CD8-positive, alpha-beta memory T cell (primary cell): ENCODE results near the gene SH3BGR. TPM values are rescaled to one million over a fixed set of nuclear protein-coding genes. Genes with fewer than 3 reads are reported as not detected.

Source experiments
- CTCF ChIA-PET: fragments of 350-600 bp; sonication (Branson Sonifier 250); formaldehyde crosslinking; loops from one replicate; lab custom pipeline; 2021; ENCODE audit warnings: antibody characterized with exemption; lab: Charles Lee
- POLR2A ChIA-PET: fragments of 350-600 bp; sonication (Branson Sonifier 250); formaldehyde crosslinking; loops from one replicate; lab custom pipeline; 2021; ENCODE audit warnings: antibody characterized with exemption; lab: Charles Lee
- DNase-seq, 5 donors: peaks; one replicate each; pipeline versions ENCODE4 v3.0.0 to v3.0.0-alpha.2; 2020 to 2022; ENCODE audit warnings: mixed read lengths in 1 of 5
- H3K27ac ChIP-seq: one replicate; pipeline ENCODE4 v1.7.0; 2013; ENCODE audit warnings: low read depth, mild to moderate bottlenecking, low read length, moderate library complexity
- H3K27me3 ChIP-seq: 2 replicates; pipeline ENCODE4 v1.7.0; 2013; ENCODE audit warnings: low read length, mild to moderate bottlenecking; ENCODE audit not compliant: insufficient read depth, poor library complexity, severe bottlenecking
- H3K36me3 ChIP-seq: 2 replicates; pipeline ENCODE4 v1.7.0; 2013; ENCODE audit warnings: mild to moderate bottlenecking, low read length, moderate library complexity; ENCODE audit not compliant: insufficient read depth
- H3K4me1 ChIP-seq: 2 replicates; pipeline ENCODE4 v1.7.0; 2013; ENCODE audit warnings: mild to moderate bottlenecking, low read length, moderate library complexity; ENCODE audit not compliant: insufficient read depth
- H3K4me3 ChIP-seq: 2 replicates; pipeline ENCODE4 v1.7.0; 2013; ENCODE audit warnings: mild to moderate bottlenecking, low read length
- H3K9me3 ChIP-seq: 2 replicates; pipeline ENCODE4 v1.7.0; 2013; ENCODE audit warnings: mild to moderate bottlenecking, low read length
- H3K27ac Mint-ChIP-seq, 8 donors: one replicate each; pipeline ENCODE4 v1.8.0; 2020 to 2021; ENCODE audit warnings: mixed read lengths in 8 of 8, mild to moderate bottlenecking in 6 of 8, inconsistent platforms in 3 of 8, moderate library complexity in 3 of 8
- H3K27me3 Mint-ChIP-seq, 2 donors: one replicate each; pipeline ENCODE4 v1.8.0; 2020 to 2021; ENCODE audit warnings: mixed read lengths in 2 of 2, mild to moderate bottlenecking in 1 of 2, moderate library complexity in 1 of 2
- H3K36me3 Mint-ChIP-seq, 3 donors: one replicate each; pipeline ENCODE4 v1.8.0; 2020 to 2021; ENCODE audit warnings: mixed read lengths in 3 of 3, inconsistent platforms in 1 of 3, mild to moderate bottlenecking in 1 of 3
- H3K4me1 Mint-ChIP-seq, 3 donors: one replicate each; pipeline ENCODE4 v1.8.0; 2020 to 2021; ENCODE audit warnings: mixed read lengths in 3 of 3, inconsistent platforms in 1 of 3, mild to moderate bottlenecking in 1 of 3
- H3K4me3 Mint-ChIP-seq, 7 donors: one replicate each; pipeline ENCODE4 v1.8.0; 2020 to 2021; ENCODE audit warnings: mixed read lengths in 7 of 7, mild to moderate bottlenecking in 6 of 7, moderate library complexity in 4 of 7, inconsistent platforms in 2 of 7
- H3K9me3 Mint-ChIP-seq, 5 donors: one replicate each; pipeline ENCODE4 v1.8.0; 2020 to 2022; ENCODE audit warnings: mixed read lengths in 5 of 5, mild to moderate bottlenecking in 3 of 5, moderate library complexity in 2 of 5, inconsistent platforms in 1 of 5
- polyA plus RNA-seq: library from polyadenylated mRNA; unstranded; fragments of 300-500 nt; fragmentation: Illumina TruSeq; gene quantifications from one replicate; pipeline ENCODE4 v1.2.3, GENCODE V29; 2021
- total RNA-seq, 2 experiments: library from RNA; stranded (reverse); gene quantifications; one replicate each; pipeline ENCODE4 v1.2.3, GENCODE V29; 2021

The SH3BGR gene
- total and polyA plus RNA-seq, 3 experiments from 2014 or later = 1.6 to 5.8 (median 4.5) TPM

DNA sequence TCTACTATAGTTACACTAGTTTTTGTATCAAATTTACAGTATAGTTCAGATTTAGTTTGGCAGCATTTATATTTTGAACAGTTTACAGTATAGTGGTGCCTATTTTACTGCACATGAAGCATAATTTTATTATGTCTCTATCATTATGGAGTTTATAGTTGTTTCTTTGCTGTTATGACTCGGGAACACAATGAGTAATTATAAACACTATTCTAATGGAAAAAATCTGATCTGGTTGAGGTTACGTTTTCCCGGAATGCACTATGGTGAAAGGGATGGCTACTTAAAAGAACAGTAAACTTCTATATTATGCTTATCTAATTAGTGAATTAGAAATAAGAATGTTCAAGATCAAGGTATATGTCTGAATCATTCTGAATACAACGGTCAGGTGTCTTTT is 16.8 kb upstream of the SH3BGR start:
- peaks cover 10 to 33% of the 10 kb centered on the region in 2 donors for H3K27me3 Mint-ChIP-seq
- H3K36me3 Mint-ChIP-seq = peaks cover 0 to 3% (median 0%) of the 10 kb centered on the region in 3 donors
- no peak overlapping the region for H3K4me3 Mint-ChIP-seq
- no peak overlapping the region for H3K4me3 ChIP-seq
- H3K4me1 ChIP-seq = no peaks in the 10 kb centered on the region
- DNase-seq = no peak
- ChIA-PET POLR2A (no interaction called here), CTCF (interaction anchor here (1.3 kb wide), 1 partner anchor 26 kb away, joined by 3 read pairs; no protein-coding TSS in a partner anchor)
- H3K36me3 ChIP-seq = no peaks in the 10 kb centered on the region
- peaks cover 0 to 4% (median 0%) of the 10 kb centered on the region in 5 donors for H3K9me3 Mint-ChIP-seq
- H3K4me1 Mint-ChIP-seq = no peaks in the 10 kb centered on the region
- no peak overlapping the region for H3K27ac ChIP-seq
- no peaks in the 10 kb centered on the region for H3K27me3 ChIP-seq
- H3K27ac Mint-ChIP-seq = no peak overlapping the region
- H3K9me3 ChIP-seq = no peaks in the 10 kb centered on the region

DNA sequence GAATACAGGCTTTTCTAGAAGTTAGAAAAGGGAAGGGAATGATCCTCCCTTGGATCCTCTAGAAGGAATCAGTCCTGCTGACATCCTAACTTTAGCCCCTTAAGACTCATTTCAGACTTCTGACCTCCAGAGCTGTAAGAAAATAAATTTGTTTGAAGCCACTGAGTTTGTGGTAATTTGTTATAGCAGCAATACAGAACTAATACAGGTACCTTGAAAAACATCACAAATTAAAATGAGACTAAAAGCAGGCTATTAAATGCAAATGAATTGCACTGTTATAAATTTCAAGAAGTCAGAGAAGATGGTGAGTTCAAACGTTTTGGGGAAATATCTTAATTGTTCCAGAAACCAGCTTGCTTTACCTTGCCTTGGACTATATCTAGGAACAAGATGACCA is 12.5 kb upstream of the SH3BGR start:
- H3K4me3 ChIP-seq = no peak overlapping the region

DNA sequence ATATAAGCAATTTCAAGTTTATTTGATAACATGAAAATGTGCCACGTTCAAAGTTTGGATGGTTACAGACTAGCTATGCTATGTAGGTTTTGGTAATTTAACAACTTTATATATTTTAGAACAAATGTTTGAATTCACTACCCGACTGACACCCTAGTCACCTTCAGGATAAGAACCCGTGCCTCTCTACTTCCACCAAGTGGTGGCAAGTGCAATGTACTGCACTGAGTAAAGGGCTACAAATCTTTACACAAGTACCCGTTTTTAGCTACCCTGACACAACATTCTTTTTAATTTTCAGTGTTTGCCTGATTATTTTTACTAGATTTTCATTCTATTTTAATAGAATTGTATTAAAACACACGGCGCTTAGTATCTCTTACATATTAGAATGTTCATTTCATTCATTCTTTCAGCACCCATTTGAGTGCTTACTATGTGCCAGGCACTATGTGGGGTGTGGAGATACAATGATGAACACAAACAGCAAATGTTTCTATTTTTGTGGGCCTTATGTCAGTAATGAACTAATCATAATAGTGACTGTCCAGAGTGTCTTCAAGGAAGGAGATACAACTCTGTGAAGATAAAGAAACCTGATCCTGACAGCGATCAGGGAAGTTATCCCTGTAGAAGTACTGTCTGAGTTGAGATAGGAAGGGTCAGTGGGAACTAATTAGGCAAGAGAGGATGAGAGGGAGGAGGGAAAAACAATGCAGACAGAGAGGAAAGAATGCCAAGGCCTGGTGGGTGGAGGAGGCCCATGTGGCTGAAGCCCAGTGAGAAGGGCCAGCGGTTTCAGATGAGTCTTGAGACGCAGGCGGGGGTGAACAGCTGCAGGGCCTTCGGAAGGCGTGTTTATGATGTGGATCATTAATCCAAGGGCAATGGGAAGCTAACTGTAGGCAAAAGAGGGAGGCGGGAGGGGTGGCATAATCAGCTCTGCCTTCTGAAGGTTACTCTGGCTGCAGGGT is 10.0 kb upstream of the SH3BGR start:
- Histone ChIP-seq H3K27ac (no peak overlapping the region), H3K36me3 (no peaks in the 10 kb centered on the region), H3K9me3 (no peaks in the 10 kb centered on the region), H3K4me1 (peaks cover 12% of the 10 kb centered on the region), H3K4me3 (no peak overlapping the region), H3K27me3 (no peaks in the 10 kb centered on the region)
- peak in 4 of 5 donors; percentile 7 to 54 (median 17) for DNase-seq
- ChIA-PET POLR2A (no interaction called here), CTCF (interaction anchor here (0.6 to 1.8 kb wide), 5 partner anchors 8 to 47 kb away, joined by 3 to 8 read pairs (median 4); no protein-coding TSS in a partner anchor)
- peaks cover 0 to 6% (median 3%) of the 10 kb centered on the region in 3 donors for H3K36me3 Mint-ChIP-seq
- peaks cover 22 to 39% of the 10 kb centered on the region in 2 donors for H3K27me3 Mint-ChIP-seq
- H3K9me3 Mint-ChIP-seq = peaks cover 0 to 4% (median 0%) of the 10 kb centered on the region in 5 donors
- H3K4me3 Mint-ChIP-seq = peak overlapping the region in 1 of 7 donors; percentile 52
- no peak overlapping the region for H3K27ac Mint-ChIP-seq
- peaks cover 13 to 19% (median 19%) of the 10 kb centered on the region in 3 donors for H3K4me1 Mint-ChIP-seq

More for the DNA sequence above, 12.5 kb upstream of the SH3BGR start:
- Histone ChIP-seq H3K27me3 (no peaks in the 10 kb centered on the region), H3K4me1 (no peaks in the 10 kb centered on the region), H3K9me3 (no peaks in the 10 kb centered on the region), H3K36me3 (no peaks in the 10 kb centered on the region), H3K27ac (no peak overlapping the region)
- Mint-ChIP-seq H3K9me3 (peaks cover 0 to 4% (median 0%) of the 10 kb centered on the region in 5 donors), H3K36me3 (peaks cover 0 to 3% (median 0%) of the 10 kb centered on the region in 3 donors), H3K27ac (no peak overlapping the region), H3K27me3 (peaks cover 20 to 43% of the 10 kb centered on the region in 2 donors), H3K4me1 (no peaks in the 10 kb centered on the region), H3K4me3 (peak overlapping the region in 1 of 7 donors; percentile 28)
- CTCF ChIA-PET = no interaction called here
- POLR2A ChIA-PET = no interaction called here
- no peak for DNase-seq

DNA sequence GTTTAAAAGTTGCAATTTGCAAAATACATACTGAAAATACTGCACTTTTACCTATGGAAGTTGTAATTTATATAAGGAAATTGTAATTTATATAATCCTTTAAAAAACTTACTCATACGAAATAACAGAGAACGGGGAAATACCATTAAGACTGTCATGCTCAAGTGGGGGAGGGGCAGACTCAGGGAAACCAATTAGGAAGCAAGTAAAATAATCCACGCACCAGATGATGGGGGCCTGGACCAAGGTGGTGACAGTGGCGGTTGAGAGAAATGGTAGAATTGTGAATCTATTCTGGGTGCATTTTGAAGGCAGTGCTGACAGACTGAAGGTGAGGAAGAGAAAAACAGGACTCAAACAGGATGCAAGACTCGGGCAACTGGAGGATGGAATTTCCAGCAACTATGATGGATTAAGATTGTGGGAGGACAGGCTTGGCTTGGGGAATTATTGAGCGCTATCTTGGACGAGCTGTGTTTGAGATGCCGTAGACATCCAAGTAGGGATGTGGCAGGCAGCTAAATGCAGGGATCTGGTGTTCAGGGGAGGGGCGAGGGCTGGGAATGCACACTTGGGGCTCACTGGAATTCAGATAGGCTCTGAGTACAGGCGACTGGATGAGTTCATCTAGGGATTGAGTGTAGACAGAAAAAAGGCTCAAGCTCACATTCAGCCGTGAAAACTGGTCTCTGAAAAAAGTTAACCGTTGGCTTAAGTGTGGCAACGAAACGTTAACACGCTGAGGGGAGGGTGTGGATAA is 7.2 kb upstream of the SH3BGR start:
- H3K4me3 ChIP-seq = peak overlapping the region; percentile 79

DNA sequence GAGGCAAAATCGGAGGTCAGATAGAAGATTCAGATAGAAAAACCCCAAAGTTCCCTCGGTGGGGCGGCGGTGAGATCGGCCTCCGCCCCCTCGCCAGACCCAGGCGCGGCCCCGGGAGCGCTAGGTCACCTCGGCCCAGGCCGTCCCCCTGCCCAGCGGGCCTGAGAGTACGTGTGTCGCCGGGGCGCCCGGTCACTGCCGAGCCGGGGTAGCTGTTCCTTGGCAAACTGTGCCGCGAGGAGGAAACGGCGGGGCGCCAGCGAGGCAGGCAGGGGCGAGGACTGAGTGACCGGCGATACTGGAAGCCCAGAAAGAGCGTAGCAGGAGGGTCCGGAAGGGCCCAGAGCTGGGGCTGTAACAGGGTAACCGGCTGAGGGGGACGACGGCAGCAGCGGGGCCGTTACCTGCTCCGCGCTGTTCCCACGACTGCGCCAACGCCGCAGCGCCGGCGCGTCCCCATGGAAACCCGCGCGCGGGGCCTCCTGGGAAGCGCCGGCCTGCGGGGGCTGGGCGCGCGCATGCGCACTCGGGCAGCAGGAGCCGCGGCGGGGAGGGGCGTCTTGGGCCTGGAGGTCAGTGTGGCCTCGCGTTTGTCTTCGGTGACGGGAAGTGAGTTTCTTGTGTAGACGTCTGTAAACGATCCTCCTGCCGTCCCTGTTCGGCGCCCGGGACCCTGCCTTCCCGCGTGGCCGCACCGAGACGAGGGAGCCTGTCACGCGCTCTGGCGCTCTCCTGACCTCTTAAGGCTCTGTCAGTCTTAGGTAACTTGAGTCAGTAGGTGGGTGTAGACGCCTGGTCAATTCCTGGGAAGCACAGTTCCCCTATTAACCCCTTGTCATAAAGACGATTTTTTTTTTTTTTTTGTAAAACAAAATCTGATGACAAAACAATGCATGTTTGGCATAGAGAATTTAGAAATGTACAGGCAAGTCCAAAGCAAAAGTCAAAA is 6.2 kb upstream of the SH3BGR start, which contains the start of gene LCA5L:
TSS of gene LCA5L (minus strand) at position 458 of the 949 bp plus-strand sequence. CDS start 17,285 bp downstream, outside the sequence.
- Mint-ChIP-seq H3K36me3 (peaks cover 0 to 6% (median 0%) of the 10 kb centered on the region in 3 donors), H3K4me1 (peaks cover 13 to 19% (median 19%) of the 10 kb centered on the region in 3 donors), H3K27ac (peak within 1 kb of the TSS; percentile 92 to 99 (median 94)), H3K9me3 (no peaks in the 10 kb centered on the region), H3K27me3 (peaks cover 16 to 28% of the 10 kb centered on the region in 2 donors), H3K4me3 (peak within 1 kb of the TSS; percentile 90 to 97 (median 93))
- peaks cover 12% of the 10 kb centered on the region for H3K4me1 ChIP-seq
- POLR2A ChIA-PET = interaction anchor here (0.6 kb wide), 1 partner anchor 261 kb away, joined by 3 read pairs; no protein-coding TSS in a partner anchor
- CTCF ChIA-PET = interaction anchor here (1.0 kb wide), 1 partner anchor 33 kb away, joined by 3 read pairs; no protein-coding TSS in a partner anchor
- H3K27ac ChIP-seq = peak within 1 kb of the TSS; percentile 87
- peak; percentile 89 to 94 (median 89) for DNase-seq
- no peaks in the 10 kb centered on the region for H3K9me3 ChIP-seq
- no peaks in the 10 kb centered on the region for H3K27me3 ChIP-seq
- no peaks in the 10 kb centered on the region for H3K36me3 ChIP-seq
- peak within 1 kb of the TSS; percentile 79 for H3K4me3 ChIP-seq

More for the DNA sequence above, 7.2 kb upstream of the SH3BGR start:
- H3K27me3 Mint-ChIP-seq = peaks cover 19 to 26% of the 10 kb centered on the region in 2 donors
- H3K36me3 Mint-ChIP-seq = peaks cover 0 to 6% (median 0%) of the 10 kb centered on the region in 3 donors
- H3K4me1 ChIP-seq = peaks cover 12% of the 10 kb centered on the region
- H3K4me1 Mint-ChIP-seq = peaks cover 13 to 19% (median 19%) of the 10 kb centered on the region in 3 donors
- H3K9me3 Mint-ChIP-seq = no peaks in the 10 kb centered on the region
- peak overlapping the region; percentile 87 for H3K27ac ChIP-seq
- POLR2A ChIA-PET = interaction anchor here (0.6 kb wide), 1 partner anchor 260 kb away, joined by 3 read pairs; no protein-coding TSS in a partner anchor
- H3K27ac Mint-ChIP-seq = peak overlapping the region; percentile 88 to 99 (median 94)
- H3K27me3 ChIP-seq = no peaks in the 10 kb centered on the region
- no peak for DNase-seq
- peak overlapping the region; percentile 90 to 97 (median 93) for H3K4me3 Mint-ChIP-seq
- H3K9me3 ChIP-seq = no peaks in the 10 kb centered on the region
- H3K36me3 ChIP-seq = no peaks in the 10 kb centered on the region
- CTCF ChIA-PET = interaction anchor here (1.0 kb wide), 1 partner anchor 32 kb away, joined by 3 read pairs; no protein-coding TSS in a partner anchor

DNA sequence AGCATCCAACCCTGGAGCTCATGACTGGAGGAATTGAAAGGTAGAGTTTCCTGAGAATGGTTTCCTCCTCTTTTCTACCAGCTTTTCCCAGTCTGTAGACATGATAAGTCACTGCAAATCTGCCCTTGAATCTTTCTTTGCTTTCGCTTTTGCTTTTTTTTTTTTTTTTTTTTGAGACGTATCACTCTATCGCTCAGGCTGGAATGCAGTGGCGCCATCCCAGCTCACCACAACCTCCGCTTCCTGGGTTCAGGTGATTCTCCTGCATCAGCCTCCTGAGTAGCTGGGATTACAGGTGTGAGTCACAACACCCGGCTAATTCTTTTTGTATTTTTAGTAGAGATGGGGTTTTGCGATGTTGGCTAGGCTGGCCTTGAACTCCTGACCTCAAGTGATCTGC is 4.5 kb upstream of the SH3BGR start:
- Histone ChIP-seq H3K36me3 (no peaks in the 10 kb centered on the region), H3K4me1 (peaks cover 12% of the 10 kb centered on the region), H3K27me3 (no peaks in the 10 kb centered on the region), H3K4me3 (no peak overlapping the region), H3K9me3 (no peaks in the 10 kb centered on the region), H3K27ac (no peak overlapping the region)
- Mint-ChIP-seq H3K4me3 (peak overlapping the region in 5 of 7 donors; percentile 44 to 95 (median 51)), H3K27ac (peak overlapping the region in 5 of 8 donors; percentile 11 to 99 (median 70)), H3K4me1 (peaks cover 13 to 19% (median 19%) of the 10 kb centered on the region in 3 donors), H3K36me3 (peaks cover 0 to 6% (median 1%) of the 10 kb centered on the region in 3 donors), H3K9me3 (no peaks in the 10 kb centered on the region), H3K27me3 (peaks cover 13 to 27% of the 10 kb centered on the region in 2 donors)
- no peak for DNase-seq
- CTCF ChIA-PET = no interaction called here
- POLR2A ChIA-PET = no interaction called here
